SK-N-MC (cell line): ENCODE measurements around the gene HES4.

Experiments
- EZH2 ChIP-seq: fragments of 200-600 bp; sonication (generic); IDR thresholded peaks from one replicate; pipeline ENCODE4 v1.6.1; 2017; ENCODE audit warnings: antibody characterized with exemption
- POLR2AphosphoS5 ChIP-seq: IDR thresholded peaks from 2 replicates; pipeline ENCODE4 v1.6.1; 2012; ENCODE audit warnings: mild to moderate bottlenecking, low read depth, low read length, borderline replicate concordance

GRCh38 chr1:974687-975328 lies 25.1 kb downstream of the HES4 start:
- TF ChIP-seq EZH2 (no peak), POLR2AphosphoS5 (no peak)
